KMS-11 (cell line): ENCODE measurements around the gene NXPH4.
A peak's percentile ranks its signal among the peaks of the same experiment; 100 is the strongest.

Source experiments
- H2AFZ ChIP-seq: fragments of 200-600 bp; sonication (generic); 2 replicates; pipeline ENCODE4 v1.6.1; 2016; ENCODE audit warnings: antibody characterized with exemption, mixed run types, low read depth
- H3K27ac ChIP-seq: fragments of 200-600 bp; sonication (generic); 2 replicates; pipeline ENCODE4 v1.6.1; 2016; ENCODE audit warnings: mild to moderate bottlenecking, mixed run types
- H3K27me3 ChIP-seq: fragments of 200-600 bp; sonication (generic); 2 replicates; pipeline ENCODE4 v1.6.1; 2017; ENCODE audit warnings: mild to moderate bottlenecking, low read depth, mixed run types, moderate library complexity; ENCODE audit not compliant: insufficient read depth
- H3K36me3 ChIP-seq: fragments of 200-600 bp; sonication (generic); 2 replicates; pipeline ENCODE4 v1.6.1; 2017; ENCODE audit warnings: mild to moderate bottlenecking, mixed run types; ENCODE audit not compliant: insufficient read depth
- H3K4me1 ChIP-seq: fragments of 200-600 bp; sonication (generic); 2 replicates; pipeline ENCODE4 v1.6.1; 2016; ENCODE audit warnings: mild to moderate bottlenecking, low read depth, mixed run types; ENCODE audit not compliant: poor library complexity, severe bottlenecking
- H3K4me2 ChIP-seq: fragments of 200-600 bp; sonication (generic); 2 replicates; pipeline ENCODE4 v1.7.0; 2016; ENCODE audit warnings: mild to moderate bottlenecking, mixed run types
- H3K4me3 ChIP-seq: fragments of 200-600 bp; sonication (generic); IDR thresholded peaks from 2 replicates; pipeline ENCODE4 v1.6.1; 2017; ENCODE audit warnings: low read depth, low read length, mixed read lengths; ENCODE audit not compliant: insufficient read depth
- H3K79me2 ChIP-seq: fragments of 200-600 bp; sonication (generic); 2 replicates; pipeline ENCODE4 v1.6.1; 2016; ENCODE audit warnings: low read depth, mixed run types; ENCODE audit not compliant: insufficient read depth
- H3K9ac ChIP-seq: fragments of 200-600 bp; sonication (generic); 2 replicates; pipeline ENCODE4 v1.6.1; 2016; ENCODE audit warnings: mild to moderate bottlenecking, mixed run types
- H4K20me1 ChIP-seq: fragments of 200-600 bp; sonication (generic); 2 replicates; pipeline ENCODE4 v1.6.1; 2016; ENCODE audit warnings: mild to moderate bottlenecking, mixed run types; ENCODE audit not compliant: insufficient read depth
- TF ChIP-seq, protein P1 (sequence below): fragments of 200-600 bp; sonication (generic); conservative IDR thresholded peaks from 2 replicates; pipeline ENCODE4 v1.6.1; 2017; ENCODE audit warnings: low read depth, mild to moderate bottlenecking, antibody characterized with exemption, low read length, moderate library complexity, mixed read lengths

The NXPH4 gene

DNA sequence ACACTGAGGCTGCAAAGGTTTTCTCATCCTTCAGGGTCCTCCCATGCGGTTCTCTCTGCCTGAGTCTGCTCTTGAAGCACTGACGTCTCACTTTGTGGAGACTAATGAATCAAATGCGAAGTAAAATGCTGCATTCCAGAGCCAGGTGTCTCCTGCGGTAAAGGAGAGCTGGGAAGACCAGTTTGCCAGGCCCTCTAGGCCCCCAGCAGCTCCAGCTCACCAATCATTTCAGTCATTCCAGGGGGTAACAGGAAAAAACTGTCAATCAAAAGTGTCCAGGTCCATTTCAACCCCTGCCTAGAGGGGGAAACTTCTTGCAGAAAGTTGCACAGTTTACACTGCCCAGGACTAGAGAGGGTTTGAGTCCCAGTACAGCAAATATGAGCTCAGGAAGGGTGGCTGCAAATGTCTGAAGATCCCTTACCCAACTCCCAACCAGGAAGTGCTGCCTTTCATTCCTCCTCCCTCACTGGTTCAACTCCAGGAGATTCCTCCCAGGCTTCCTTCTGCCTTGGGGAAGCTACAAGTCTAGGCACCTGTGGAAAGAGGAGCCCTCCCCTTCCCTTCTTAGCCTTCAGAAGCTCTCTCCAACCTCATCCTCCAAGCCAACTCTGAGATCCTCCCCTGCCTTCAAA lies 2.7 kb upstream of the NXPH4 start:
- Histone ChIP-seq H2AFZ (peak overlapping the region; percentile 91), H3K4me3 (no peak overlapping the region), H3K4me1 (peaks cover 40% of the 10 kb centered on the region), H3K79me2 (no peaks in the 10 kb centered on the region), H3K4me2 (peak overlapping the region; percentile 66), H3K27ac (no peak overlapping the region), H4K20me1 (no peaks in the 10 kb centered on the region), H3K27me3 (peaks cover 53% of the 10 kb centered on the region), H3K9ac (no peak overlapping the region; the same call in 1 of the 2 replicates), H3K36me3 (no peaks in the 10 kb centered on the region)
- TF ChIP-seq, protein P1, sequence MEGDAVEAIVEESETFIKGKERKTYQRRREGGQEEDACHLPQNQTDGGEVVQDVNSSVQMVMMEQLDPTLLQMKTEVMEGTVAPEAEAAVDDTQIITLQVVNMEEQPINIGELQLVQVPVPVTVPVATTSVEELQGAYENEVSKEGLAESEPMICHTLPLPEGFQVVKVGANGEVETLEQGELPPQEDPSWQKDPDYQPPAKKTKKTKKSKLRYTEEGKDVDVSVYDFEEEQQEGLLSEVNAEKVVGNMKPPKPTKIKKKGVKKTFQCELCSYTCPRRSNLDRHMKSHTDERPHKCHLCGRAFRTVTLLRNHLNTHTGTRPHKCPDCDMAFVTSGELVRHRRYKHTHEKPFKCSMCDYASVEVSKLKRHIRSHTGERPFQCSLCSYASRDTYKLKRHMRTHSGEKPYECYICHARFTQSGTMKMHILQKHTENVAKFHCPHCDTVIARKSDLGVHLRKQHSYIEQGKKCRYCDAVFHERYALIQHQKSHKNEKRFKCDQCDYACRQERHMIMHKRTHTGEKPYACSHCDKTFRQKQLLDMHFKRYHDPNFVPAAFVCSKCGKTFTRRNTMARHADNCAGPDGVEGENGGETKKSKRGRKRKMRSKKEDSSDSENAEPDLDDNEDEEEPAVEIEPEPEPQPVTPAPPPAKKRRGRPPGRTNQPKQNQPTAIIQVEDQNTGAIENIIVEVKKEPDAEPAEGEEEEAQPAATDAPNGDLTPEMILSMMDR: no peak

GRCh38 chr12:57214398-57214781 lies 2.2 kb upstream of the NXPH4 start:
- Histone ChIP-seq H3K4me3 (no peak overlapping the region), H2AFZ (peak overlapping the region; percentile 91), H3K27me3 (peaks cover 58% of the 10 kb centered on the region), H4K20me1 (no peaks in the 10 kb centered on the region), H3K36me3 (no peaks in the 10 kb centered on the region), H3K4me1 (peaks cover 40% of the 10 kb centered on the region), H3K9ac (no peak overlapping the region; the same call in 1 of the 2 replicates), H3K79me2 (no peaks in the 10 kb centered on the region), H3K4me2 (peak overlapping the region; percentile 66), H3K27ac (no peak overlapping the region)
- TF ChIP-seq, protein P1: peak; percentile 95

- H3K9ac ChIP-seq: no peak overlapping the region
- H3K27ac ChIP-seq: no peak overlapping the region
- no peaks in the 10 kb centered on the region for H4K20me1 ChIP-seq
- peaks cover 40% of the 10 kb centered on the region for H3K4me1 ChIP-seq
- no peak overlapping the region for H2AFZ ChIP-seq
- no peaks in the 10 kb centered on the region for H3K79me2 ChIP-seq
- H3K27me3 ChIP-seq: peaks cover 64% of the 10 kb centered on the region
- H3K4me3 ChIP-seq: no peak overlapping the region
- TF ChIP-seq, protein P1: no peak
- no peaks in the 10 kb centered on the region for H3K36me3 ChIP-seq
- peak overlapping the region; percentile 60; the same call in 1 of the 2 replicates for H3K4me2 ChIP-seq
Measured at GRCh38 chr12:57215065-57215464, 1.5 kb upstream of the NXPH4 start.

- H3K4me1 ChIP-seq: peaks cover 40% of the 10 kb centered on the region
- H3K4me2 ChIP-seq: peak overlapping the region; percentile 60
- H3K4me3 ChIP-seq: no peak overlapping the region
- H3K9ac ChIP-seq: no peak overlapping the region
- H3K36me3 ChIP-seq: no peaks in the 10 kb centered on the region
- no peaks in the 10 kb centered on the region for H3K79me2 ChIP-seq
- peaks cover 70% of the 10 kb centered on the region for H3K27me3 ChIP-seq
- TF ChIP-seq, protein P1: no peak
- no peaks in the 10 kb centered on the region for H4K20me1 ChIP-seq
- no peak overlapping the region for H3K27ac ChIP-seq
- peak overlapping the region; percentile 62; the same call in 1 of the 2 replicates for H2AFZ ChIP-seq
Measured at GRCh38 chr12:57215668-57216013, 953 bp upstream of the NXPH4 start.
